Stimulated activated CD4-positive, alpha-beta T cell treated with anti-CD3 and anti-CD28 coated beads, Interleukin-15, amount 100 ng/mL, for 48 hours (primary cell): ENCODE results near the gene SPACA1.

Experiments used
- DNase-seq, 2 donors: peaks; one replicate each; pipeline ENCODE4 v3.0.0-alpha.2; 2020; ENCODE audit warnings: low read depth in 2 of 2

Gene SPACA1

DNA sequence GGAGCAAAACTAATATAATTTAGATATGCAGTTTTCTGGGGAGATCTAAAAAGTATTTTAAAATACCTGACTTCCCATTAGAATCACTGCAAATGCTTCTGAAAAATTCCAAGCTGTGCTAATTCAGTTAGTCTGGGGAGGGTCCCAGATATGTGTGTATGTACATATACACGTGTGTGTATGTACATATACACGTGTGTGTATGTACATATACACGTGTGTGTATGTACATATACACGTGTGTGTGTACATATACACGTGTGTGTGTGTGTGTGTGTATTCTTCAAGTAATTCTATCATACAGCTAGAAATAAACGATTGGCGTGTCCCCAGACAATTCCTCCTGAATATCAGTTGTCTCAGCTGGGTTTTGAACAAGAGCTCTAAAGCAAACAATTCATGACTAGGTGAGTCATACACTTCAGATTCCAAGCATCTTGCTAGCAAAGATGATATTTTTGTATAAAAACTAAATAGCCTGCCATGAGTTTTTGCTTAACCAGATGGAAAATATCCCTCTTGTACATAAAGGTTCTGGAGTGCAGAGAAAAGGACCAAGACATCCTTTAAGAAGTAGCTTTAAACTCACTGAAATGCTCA, 58.2 kb downstream of the SPACA1 start:
- DNase-seq, result no peak

DNA sequence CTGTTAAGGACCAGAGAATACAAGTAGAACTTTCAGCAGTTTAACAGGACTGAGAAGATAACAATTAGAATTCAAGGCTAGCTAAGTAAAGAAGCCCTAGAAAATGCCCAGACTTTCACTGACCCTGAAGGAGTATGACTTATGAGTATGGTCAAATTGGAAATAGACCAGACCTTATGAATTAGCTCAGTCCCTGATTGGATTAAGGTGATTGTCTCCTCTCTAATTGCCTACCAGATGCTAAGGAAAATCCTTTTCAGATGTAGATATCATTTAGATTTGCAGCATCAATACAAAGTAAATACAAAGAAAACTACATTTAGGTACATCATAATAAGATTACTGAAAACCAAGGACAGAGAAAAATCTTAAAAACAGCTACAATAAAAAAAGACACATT, 59.6 kb downstream of the SPACA1 start:
- no peak for DNase-seq

DNA sequence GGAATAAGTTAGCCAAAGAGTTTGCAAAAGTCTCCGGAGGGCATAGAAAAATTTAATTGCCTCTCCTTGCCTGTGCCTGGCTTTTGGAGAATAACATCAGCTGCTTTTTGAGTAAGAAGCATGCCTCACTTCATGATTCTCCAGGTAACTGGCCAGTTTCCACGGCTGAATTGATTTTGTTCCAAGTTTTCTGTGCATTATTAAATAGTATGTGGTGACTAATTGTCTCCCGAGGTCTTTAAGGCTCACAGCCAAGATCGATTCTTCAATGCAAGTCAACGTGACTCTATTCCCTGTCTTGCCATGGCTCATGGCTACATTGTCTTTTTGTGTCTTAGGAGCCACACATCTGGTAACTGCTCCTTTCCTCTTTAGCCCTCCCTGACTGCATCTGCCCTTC, 64.3 kb downstream of the SPACA1 start:
- DNase-seq, result no peak

DNA sequence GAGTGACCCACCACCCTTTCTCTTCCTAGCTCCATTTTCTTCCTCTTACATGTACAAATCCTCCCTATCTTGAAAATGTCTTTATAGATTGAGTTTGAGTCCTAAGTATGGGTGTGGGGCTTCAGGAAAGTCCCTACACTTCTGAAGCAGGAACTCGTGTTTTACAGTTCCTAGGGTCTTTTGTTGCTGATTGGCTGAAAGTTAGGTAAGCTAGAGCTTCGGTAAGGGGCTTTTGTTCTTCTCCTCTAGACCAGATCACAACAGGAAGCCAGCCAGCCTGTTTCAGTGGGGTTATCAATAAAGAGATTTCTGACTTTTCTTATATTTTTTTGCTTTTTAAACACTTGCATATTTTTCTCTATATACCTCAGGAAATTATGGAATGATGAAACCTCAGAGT, 67.2 kb downstream of the SPACA1 start:
- DNase-seq, result no peak

DNA sequence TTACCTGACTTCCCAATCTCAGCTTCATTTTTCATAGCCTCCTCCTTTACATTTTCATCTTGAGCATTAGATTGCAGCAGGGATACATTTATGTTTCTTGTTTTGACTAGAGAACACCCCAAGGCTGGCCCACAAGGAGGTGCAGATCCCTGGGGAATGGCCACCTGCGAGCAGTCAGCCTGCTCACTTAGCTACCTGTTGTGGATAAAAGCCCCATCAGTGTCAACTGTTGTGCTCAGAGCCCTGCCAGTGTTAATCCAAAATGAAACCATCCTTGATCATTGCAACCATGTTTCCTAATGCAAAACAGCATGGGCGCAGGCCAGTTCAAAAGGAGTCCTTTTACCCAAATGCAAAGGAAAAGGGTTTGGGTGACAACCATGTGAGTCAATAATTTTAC, 67.7 kb downstream of the SPACA1 start:
- DNase-seq, result no peak

DNA sequence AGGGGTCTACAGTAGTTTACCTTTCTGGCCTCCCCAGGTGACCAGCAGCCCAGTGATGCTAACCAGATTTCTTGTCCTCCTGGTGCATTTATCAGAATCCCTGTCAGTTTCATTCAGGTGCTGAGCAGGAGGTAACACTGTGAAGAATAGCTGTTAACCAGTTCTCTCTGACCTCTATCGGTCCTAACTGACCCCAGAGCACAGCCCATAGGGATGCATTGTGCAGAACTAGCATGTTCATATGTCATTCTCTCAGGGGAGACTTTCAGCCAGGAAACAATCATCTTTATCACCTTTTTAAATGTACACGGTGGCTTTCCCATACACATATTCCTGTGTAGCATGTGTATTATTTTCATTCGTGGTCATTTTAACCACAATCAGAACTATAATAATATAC, 68.6 kb downstream of the SPACA1 start:
- DNase-seq, result no peak
